GM23338 (cell line): Measurements from ENCODE around the gene FADD.

ENCODE experiments used
- CREB1 ChIP-seq: fragments of 250-450 bp; sonication (Bioruptor Pico); IDR thresholded peaks from 2 replicates; pipeline ENCODE4 v1.5.0; 2020; ENCODE audit warnings: low read depth, mild to moderate bottlenecking, moderate library complexity
- EZH2phosphoT487 ChIP-seq: fragments of 200-600 bp; sonication (generic); IDR thresholded peaks from one replicate; pipeline ENCODE4 v1.8.1; 2018; ENCODE audit warnings: antibody characterized with exemption; ENCODE audit not compliant: unreplicated experiment
- TF ChIP-seq, protein P1 (sequence below), 2 experiments: fragments of 200-600 bp in 1 of 2; sonication (generic) in 1 of 2; conservative IDR thresholded peaks; 2 replicates each; pipeline versions ENCODE4 v1.5.1 to v1.6.1; 2016 to 2017; ENCODE audit warnings: antibody characterized with exemption in 2 of 2, low read depth in 2 of 2, mild to moderate bottlenecking in 2 of 2, moderate library complexity in 1 of 2
- TF ChIP-seq, protein P2 (sequence below): IDR thresholded peaks from one replicate; pipeline ENCODE4 v1.6.1; 2018; ENCODE audit warnings: antibody characterized with exemption; ENCODE audit not compliant: unreplicated experiment

DNA sequence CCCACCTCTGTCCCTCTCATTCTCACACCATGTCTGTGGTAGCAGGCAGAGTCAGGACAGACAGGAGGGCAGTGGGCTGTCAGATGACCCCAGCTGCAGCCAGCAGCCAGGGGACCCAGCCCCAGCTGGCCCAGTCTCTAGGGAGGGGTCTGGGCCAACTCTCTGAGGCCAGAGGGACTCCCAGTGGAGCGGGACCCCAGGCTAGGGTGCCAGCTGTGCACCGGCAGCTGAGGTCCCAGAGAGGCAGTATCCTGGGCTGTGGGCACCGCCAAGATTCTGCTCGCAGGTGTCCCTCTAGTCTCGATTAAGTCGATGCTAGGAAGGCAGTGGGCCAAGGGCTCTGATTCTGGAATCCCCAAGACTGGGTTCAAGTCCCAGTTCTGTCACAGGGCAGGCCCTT is 16.7 kb upstream of the FADD start:
- TF ChIP-seq EZH2phosphoT487 (no peak), CREB1 (CRISPR knock-in tag) (no peak)
- TF ChIP-seq, protein P1, sequence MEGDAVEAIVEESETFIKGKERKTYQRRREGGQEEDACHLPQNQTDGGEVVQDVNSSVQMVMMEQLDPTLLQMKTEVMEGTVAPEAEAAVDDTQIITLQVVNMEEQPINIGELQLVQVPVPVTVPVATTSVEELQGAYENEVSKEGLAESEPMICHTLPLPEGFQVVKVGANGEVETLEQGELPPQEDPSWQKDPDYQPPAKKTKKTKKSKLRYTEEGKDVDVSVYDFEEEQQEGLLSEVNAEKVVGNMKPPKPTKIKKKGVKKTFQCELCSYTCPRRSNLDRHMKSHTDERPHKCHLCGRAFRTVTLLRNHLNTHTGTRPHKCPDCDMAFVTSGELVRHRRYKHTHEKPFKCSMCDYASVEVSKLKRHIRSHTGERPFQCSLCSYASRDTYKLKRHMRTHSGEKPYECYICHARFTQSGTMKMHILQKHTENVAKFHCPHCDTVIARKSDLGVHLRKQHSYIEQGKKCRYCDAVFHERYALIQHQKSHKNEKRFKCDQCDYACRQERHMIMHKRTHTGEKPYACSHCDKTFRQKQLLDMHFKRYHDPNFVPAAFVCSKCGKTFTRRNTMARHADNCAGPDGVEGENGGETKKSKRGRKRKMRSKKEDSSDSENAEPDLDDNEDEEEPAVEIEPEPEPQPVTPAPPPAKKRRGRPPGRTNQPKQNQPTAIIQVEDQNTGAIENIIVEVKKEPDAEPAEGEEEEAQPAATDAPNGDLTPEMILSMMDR (conservative IDR thresholded peaks at IDR 0.05; ENCODE audit: low read depth in 2 of 2): no peak
- TF ChIP-seq, protein P2, sequence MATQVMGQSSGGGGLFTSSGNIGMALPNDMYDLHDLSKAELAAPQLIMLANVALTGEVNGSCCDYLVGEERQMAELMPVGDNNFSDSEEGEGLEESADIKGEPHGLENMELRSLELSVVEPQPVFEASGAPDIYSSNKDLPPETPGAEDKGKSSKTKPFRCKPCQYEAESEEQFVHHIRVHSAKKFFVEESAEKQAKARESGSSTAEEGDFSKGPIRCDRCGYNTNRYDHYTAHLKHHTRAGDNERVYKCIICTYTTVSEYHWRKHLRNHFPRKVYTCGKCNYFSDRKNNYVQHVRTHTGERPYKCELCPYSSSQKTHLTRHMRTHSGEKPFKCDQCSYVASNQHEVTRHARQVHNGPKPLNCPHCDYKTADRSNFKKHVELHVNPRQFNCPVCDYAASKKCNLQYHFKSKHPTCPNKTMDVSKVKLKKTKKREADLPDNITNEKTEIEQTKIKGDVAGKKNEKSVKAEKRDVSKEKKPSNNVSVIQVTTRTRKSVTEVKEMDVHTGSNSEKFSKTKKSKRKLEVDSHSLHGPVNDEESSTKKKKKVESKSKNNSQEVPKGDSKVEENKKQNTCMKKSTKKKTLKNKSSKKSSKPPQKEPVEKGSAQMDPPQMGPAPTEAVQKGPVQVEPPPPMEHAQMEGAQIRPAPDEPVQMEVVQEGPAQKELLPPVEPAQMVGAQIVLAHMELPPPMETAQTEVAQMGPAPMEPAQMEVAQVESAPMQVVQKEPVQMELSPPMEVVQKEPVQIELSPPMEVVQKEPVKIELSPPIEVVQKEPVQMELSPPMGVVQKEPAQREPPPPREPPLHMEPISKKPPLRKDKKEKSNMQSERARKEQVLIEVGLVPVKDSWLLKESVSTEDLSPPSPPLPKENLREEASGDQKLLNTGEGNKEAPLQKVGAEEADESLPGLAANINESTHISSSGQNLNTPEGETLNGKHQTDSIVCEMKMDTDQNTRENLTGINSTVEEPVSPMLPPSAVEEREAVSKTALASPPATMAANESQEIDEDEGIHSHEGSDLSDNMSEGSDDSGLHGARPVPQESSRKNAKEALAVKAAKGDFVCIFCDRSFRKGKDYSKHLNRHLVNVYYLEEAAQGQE: no peak
